GM12892 (cell line): Measurements from ENCODE around the gene TBC1D5.

Source experiments
- POLR2A ChIP-seq: IDR thresholded peaks from 2 replicates; pipeline ENCODE4 v1.6.1; 2011; ENCODE audit warnings: low read depth, low read length, control low read depth
- POLR2AphosphoS5 ChIP-seq: IDR thresholded peaks from 2 replicates; pipeline ENCODE4 v1.6.1; 2011; ENCODE audit warnings: low read depth, low read length, control low read depth

DNA sequence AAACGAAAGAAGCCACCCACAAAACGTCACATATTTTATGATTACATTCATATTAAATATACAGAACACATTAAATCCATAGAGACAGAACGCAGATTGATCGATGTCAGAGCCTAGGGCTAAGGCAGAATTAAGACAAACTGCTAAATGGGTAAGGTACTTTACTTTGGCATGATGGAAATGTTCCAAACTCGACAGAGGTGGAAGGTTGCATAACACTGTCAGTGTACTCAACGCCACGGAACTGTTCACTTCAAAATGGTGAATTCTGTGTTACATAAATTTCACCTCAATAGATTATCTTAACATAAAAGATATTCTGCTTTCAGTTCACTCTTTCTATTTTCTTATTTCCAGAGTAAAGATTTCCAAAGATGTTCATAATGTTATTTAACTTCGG lies 158.4 kb downstream of the TBC1D5 start:
- TF ChIP-seq POLR2A (no peak), POLR2AphosphoS5 (no peak)
